ENCODE results near the gene EXTL2.
"Not testable (repeated sequence)": the region's sequence is repeated elsewhere in the genome, so short reads cannot be mapped to it uniquely, and the experiment has no call there.

EXTL2 gene

GRCh38 chr1:100894603-100895539 lies at the start of gene EXTL2:
Gene EXTL2 (minus strand): TSS chr1:100894842. CDS start chr1:100888757, 6,085 bp downstream.
- peak; percentile 68 for DNase-seq

- DNase-seq = no peak
Observed at GRCh38 chr1:100943533-100943932, 48.9 kb upstream of the EXTL2 start.

- no peak for DNase-seq
Observed at GRCh38 chr1:100942304-100943046, 47.8 kb upstream of the EXTL2 start.

GRCh38 chr1:100941580-100942216 lies 47.1 kb upstream of the EXTL2 start:
- no peak for DNase-seq

GRCh38 chr1:100941098-100941527 lies 46.5 kb upstream of the EXTL2 start:
- peak; percentile 87 for DNase-seq

GRCh38 chr1:100936194-100936967 lies 41.7 kb upstream of the EXTL2 start:
- no peak for DNase-seq

- DNase-seq = not testable (repeated sequence)
Observed at GRCh38 chr1:100933555-100933954, 38.9 kb upstream of the EXTL2 start.

- DNase-seq = no peak
Observed at GRCh38 chr1:100931716-100932115, 37.1 kb upstream of the EXTL2 start.

- no peak for DNase-seq
Observed at GRCh38 chr1:100930494-100930893, 35.9 kb upstream of the EXTL2 start.

- peak; percentile 9 for DNase-seq
Observed at GRCh38 chr1:100928128-100928527, 33.5 kb upstream of the EXTL2 start.

- DNase-seq = peak; percentile 46
Observed at GRCh38 chr1:100927276-100927675, 32.6 kb upstream of the EXTL2 start.

GRCh38 chr1:100926240-100926639 lies 31.6 kb upstream of the EXTL2 start:
- DNase-seq = no peak

- DNase-seq = no peak
Observed at GRCh38 chr1:100924991-100925390, 30.3 kb upstream of the EXTL2 start.

- peak; percentile 17 for DNase-seq
Observed at GRCh38 chr1:100924212-100924611, 29.6 kb upstream of the EXTL2 start.

- DNase-seq = peak; percentile 61
Observed at GRCh38 chr1:100921110-100921706, 26.6 kb upstream of the EXTL2 start.

- DNase-seq = no peak
Observed at GRCh38 chr1:100912019-100912418, 17.4 kb upstream of the EXTL2 start.

GRCh38 chr1:100909018-100909417 lies 14.4 kb upstream of the EXTL2 start:
- DNase-seq = no peak

GRCh38 chr1:100907887-100908286 lies 13.2 kb upstream of the EXTL2 start:
- DNase-seq = no peak

GRCh38 chr1:100905181-100905580 lies 10.5 kb upstream of the EXTL2 start:
- DNase-seq = no peak

GRCh38 chr1:100904528-100904927 lies 9.9 kb upstream of the EXTL2 start:
- no peak for DNase-seq

- DNase-seq = no peak
Observed at GRCh38 chr1:100903777-100904176, 9.1 kb upstream of the EXTL2 start.

GRCh38 chr1:100902365-100902764 lies 7.7 kb upstream of the EXTL2 start:
- no peak for DNase-seq
